PFSK-1 (cell line): Measurements from ENCODE around the gene STARD3.

ENCODE experiments used
- FOXP2 ChIP-seq: optimal IDR thresholded peaks from 2 replicates; pipeline ENCODE3; 2011; ENCODE audit warnings: borderline replicate concordance, control low read depth, inconsistent platforms; ENCODE audit not compliant: insufficient read depth; ENCODE audit errors: extremely low read length, extremely low read depth
- POLR2AphosphoS5 ChIP-seq: IDR thresholded peaks from 2 replicates; pipeline ENCODE4 v1.6.1; 2012; ENCODE audit warnings: low read depth, mild to moderate bottlenecking, control low read depth, low read length, moderate library complexity
- REST ChIP-seq, 2 experiments: IDR thresholded peaks; 2 replicates each; pipeline versions ENCODE4 v1.6.1 to v1.8.0; 2011 to 2012; ENCODE audit warnings: low read depth in 2 of 2, low read length in 2 of 2, control low read depth in 1 of 2, inconsistent platforms in 1 of 2, mild to moderate bottlenecking in 1 of 2, moderate library complexity in 1 of 2; ENCODE audit not compliant: insufficient read depth in 1 of 2
- SIN3A ChIP-seq: IDR thresholded peaks from 2 replicates; pipeline ENCODE4 v1.6.1; 2012; ENCODE audit warnings: mild to moderate bottlenecking, low read length, moderate library complexity, borderline replicate concordance; ENCODE audit not compliant: insufficient read depth
- TAF1 ChIP-seq: IDR thresholded peaks from 2 replicates; pipeline ENCODE4 v1.6.1; 2012; ENCODE audit warnings: low read length, control low read depth, borderline replicate concordance; ENCODE audit not compliant: insufficient read depth

The STARD3 gene

GRCh38 chr17:39618246-39618913 lies 18.6 kb upstream of the STARD3 start:
- TF ChIP-seq TAF1, result no peak
- TF ChIP-seq POLR2AphosphoS5, result no peak
- no peak for TF ChIP-seq FOXP2
- TF ChIP-seq SIN3A, result no peak
- no peak for TF ChIP-seq REST (IDR thresholded peaks at IDR 0.05; ENCODE audit: insufficient read depth in 1 of 2, low read depth in 2 of 2, low read length in 2 of 2)

GRCh38 chr17:39618956-39619785 lies 17.8 kb upstream of the STARD3 start:
- TF ChIP-seq FOXP2 (no peak), REST (IDR thresholded peaks at IDR 0.05; ENCODE audit: insufficient read depth in 1 of 2, low read depth in 2 of 2, low read length in 2 of 2) (no peak), POLR2AphosphoS5 (no peak), SIN3A (no peak), TAF1 (no peak)

- TF ChIP-seq SIN3A (no peak), FOXP2 (no peak), TAF1 (no peak), POLR2AphosphoS5 (no peak), REST (IDR thresholded peaks at IDR 0.05; ENCODE audit: insufficient read depth in 1 of 2, low read depth in 2 of 2, low read length in 2 of 2) (no peak)
Observed at GRCh38 chr17:39619786-39620101, 17.2 kb upstream of the STARD3 start.

GRCh38 chr17:39621523-39622379 lies 15.2 kb upstream of the STARD3 start:
- TF ChIP-seq REST (IDR thresholded peaks at IDR 0.05; ENCODE audit: insufficient read depth in 1 of 2, low read depth in 2 of 2, low read length in 2 of 2), result peak; percentile 88 to 94
- TF ChIP-seq TAF1, result no peak
- TF ChIP-seq FOXP2, result no peak
